HUES6 (cell line): ENCODE data around the gene ZBED4.

ENCODE experiments used
- H3K27ac ChIP-seq: 2 replicates; pipeline ENCODE4 v1.7.0; 2013; ENCODE audit warnings: low read depth, mild to moderate bottlenecking, low read length, inconsistent platforms
- H3K27me3 ChIP-seq: 2 replicates; pipeline ENCODE4 v1.6.1; 2013; ENCODE audit warnings: low read length; ENCODE audit not compliant: control insufficient read depth, insufficient read depth
- H3K36me3 ChIP-seq: 2 replicates; pipeline ENCODE4 v1.6.1; 2013; ENCODE audit warnings: low read length; ENCODE audit not compliant: control insufficient read depth, insufficient read depth
- H3K4me1 ChIP-seq: 2 replicates; pipeline ENCODE4 v1.6.1; 2013; ENCODE audit warnings: low read length; ENCODE audit not compliant: control insufficient read depth, insufficient read depth
- H3K4me3 ChIP-seq: 2 replicates; pipeline ENCODE4 v1.5.1; 2013; ENCODE audit warnings: low read depth, low read length
- H3K9ac ChIP-seq: one replicate; pipeline ENCODE4 v1.6.1; 2013; ENCODE audit warnings: mild to moderate bottlenecking, low read length
- H3K9me3 ChIP-seq: 2 replicates; pipeline ENCODE4 v1.6.1; 2013; ENCODE audit warnings: low read depth, low read length; ENCODE audit not compliant: control insufficient read depth, insufficient read depth

ZBED4 gene

DNA sequence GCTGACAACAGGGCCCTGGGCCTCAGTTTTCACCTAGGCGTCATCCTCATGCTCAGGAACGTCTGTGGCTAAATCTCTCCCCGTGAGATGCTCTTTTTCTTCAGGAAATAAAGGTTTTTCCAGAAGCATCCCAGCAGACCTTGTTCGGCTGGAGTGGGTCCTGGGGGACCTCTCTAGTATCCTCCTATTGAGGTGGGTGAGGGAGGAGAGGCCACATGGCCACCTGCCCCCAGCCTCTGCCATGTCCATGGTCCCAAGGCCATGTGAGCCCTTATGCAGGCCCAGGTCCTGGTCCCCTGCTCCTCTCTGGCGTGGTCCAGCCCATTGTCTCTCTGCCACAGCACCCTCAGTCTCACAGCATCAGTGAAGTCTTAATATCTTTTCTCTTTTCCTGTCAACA, 42.6 kb downstream of the ZBED4 start:
- no peaks in the 10 kb centered on the region for H3K27me3 ChIP-seq
- H3K4me1 ChIP-seq: no peaks in the 10 kb centered on the region
- no peak overlapping the region for H3K4me3 ChIP-seq
- peaks cover 7% of the 10 kb centered on the region; the same call in 1 of the 2 replicates for H3K9me3 ChIP-seq
- no peak overlapping the region for H3K27ac ChIP-seq
- peaks cover 18% of the 10 kb centered on the region for H3K36me3 ChIP-seq
- no peak overlapping the region for H3K9ac ChIP-seq

DNA sequence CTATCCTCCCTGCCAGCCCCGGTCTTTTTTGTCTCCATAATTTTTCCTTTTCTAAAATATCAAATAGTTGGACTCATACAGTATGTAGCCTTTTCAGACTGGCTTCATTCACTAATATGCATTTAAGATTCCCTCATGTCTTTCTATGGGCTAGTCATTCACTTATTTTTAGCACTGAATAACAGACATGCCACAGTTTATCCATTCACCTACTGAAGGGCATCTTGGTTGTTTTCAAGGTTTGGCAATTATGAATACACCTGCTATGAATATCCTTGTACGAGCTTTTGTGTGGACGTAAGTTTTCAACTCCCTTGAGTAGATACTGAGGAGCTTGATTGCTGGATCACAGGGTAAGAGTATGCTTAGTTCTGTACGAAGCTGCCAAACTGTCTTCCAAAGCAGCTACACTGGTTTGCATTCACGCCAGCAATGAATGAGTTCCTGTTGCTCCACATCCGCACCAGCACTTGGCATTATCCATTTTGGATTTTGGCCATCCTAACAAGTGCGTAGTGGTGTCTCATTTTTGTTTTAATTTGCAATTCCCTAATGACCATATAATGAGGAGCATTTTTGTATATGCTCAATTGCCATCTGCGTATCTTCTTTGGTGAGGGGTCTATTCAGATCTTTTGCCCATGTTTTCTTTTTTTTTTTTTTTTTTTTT, 43.5 kb downstream of the ZBED4 start:
- peaks cover 21% of the 10 kb centered on the region for H3K36me3 ChIP-seq
- H3K27me3 ChIP-seq: no peaks in the 10 kb centered on the region
- H3K4me3 ChIP-seq: no peak overlapping the region

GRCh38 chr22:49899530-49899929, 45.9 kb downstream of the ZBED4 start:
- Histone ChIP-seq H3K27ac (no peak overlapping the region), H3K4me1 (no peaks in the 10 kb centered on the region), H3K36me3 (peaks cover 33% of the 10 kb centered on the region), H3K4me3 (no peak overlapping the region), H3K9me3 (peaks cover 13% of the 10 kb centered on the region; the same call in 1 of the 2 replicates), H3K9ac (no peak overlapping the region), H3K27me3 (no peaks in the 10 kb centered on the region)

More for the DNA sequence above, 43.5 kb downstream of the ZBED4 start:
- Histone ChIP-seq H3K9me3 (peaks cover 11% of the 10 kb centered on the region; the same call in 1 of the 2 replicates), H3K27ac (no peak overlapping the region), H3K4me1 (no peaks in the 10 kb centered on the region), H3K9ac (no peak overlapping the region)

DNA sequence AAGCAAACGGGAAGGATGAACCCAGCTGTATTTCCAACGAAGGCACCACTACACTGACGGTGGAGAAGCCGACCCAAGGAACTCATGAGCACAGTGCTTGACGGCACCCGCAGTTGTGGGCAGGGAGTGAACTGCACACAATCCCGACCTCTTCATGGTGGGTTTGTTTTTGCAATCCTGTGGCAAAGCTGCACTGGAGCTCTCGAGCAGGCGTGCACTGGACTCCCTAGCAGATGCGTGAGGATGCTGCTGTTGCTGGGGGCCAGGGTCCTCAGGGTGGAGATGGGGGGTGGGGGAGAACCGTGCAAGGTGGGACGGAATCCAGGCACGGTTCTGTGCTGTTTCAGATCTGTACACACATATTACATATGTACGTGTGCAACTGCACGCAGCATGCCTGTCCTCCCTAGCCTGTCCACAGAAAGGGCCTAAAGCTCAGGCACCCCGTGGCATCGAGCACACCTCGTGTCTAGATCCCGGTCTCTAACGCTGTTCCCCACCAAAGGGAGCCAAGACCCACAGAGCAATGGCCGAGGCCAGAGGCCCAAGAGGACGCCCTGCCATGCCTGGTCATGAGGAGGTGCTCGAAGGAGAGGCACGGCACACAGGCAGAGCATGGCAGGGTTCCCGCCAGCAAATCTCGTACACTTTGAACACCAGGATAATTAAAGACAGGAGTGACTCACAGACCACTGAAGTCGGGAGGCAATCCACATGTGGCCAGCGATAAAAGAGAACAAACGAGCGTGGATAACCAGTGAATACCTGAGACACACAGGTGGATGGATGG, 47.0 kb downstream of the ZBED4 start:
- Histone ChIP-seq H3K9ac (no peak overlapping the region), H3K4me1 (no peaks in the 10 kb centered on the region), H3K9me3 (peaks cover 10% of the 10 kb centered on the region; the same call in 1 of the 2 replicates), H3K36me3 (peaks cover 33% of the 10 kb centered on the region), H3K4me3 (no peak overlapping the region), H3K27ac (no peak overlapping the region), H3K27me3 (no peaks in the 10 kb centered on the region)

DNA sequence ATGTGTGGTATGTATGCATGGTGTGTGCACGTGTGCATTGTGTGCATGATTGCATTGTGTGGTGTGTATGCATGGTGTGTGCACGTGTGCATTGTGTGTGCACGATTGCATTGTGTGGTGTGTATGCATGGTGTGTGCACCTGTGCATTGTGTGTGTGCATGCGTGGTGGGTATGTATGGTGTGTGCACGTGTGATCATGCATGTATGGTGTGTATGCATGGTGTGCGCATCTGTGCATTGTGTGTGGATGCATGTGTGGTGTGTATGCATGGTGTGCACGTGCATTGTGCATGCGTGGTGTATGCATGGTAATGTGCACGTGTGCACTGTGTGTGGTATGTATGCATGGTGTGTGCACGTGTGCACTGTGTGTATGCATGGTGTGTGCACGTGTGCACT, 47.8 kb downstream of the ZBED4 start:
- no peak overlapping the region for H3K4me3 ChIP-seq
- H3K9me3 ChIP-seq: peaks cover 10% of the 10 kb centered on the region; the same call in 1 of the 2 replicates
- peaks cover 33% of the 10 kb centered on the region for H3K36me3 ChIP-seq
- H3K27ac ChIP-seq: no peak overlapping the region
- no peaks in the 10 kb centered on the region for H3K27me3 ChIP-seq
- no peak overlapping the region for H3K9ac ChIP-seq
- no peaks in the 10 kb centered on the region for H3K4me1 ChIP-seq

- H3K36me3 ChIP-seq: peaks cover 46% of the 10 kb centered on the region
- no peaks in the 10 kb centered on the region for H3K4me1 ChIP-seq
- H3K9ac ChIP-seq: no peak overlapping the region
- H3K27ac ChIP-seq: no peak overlapping the region
- no peaks in the 10 kb centered on the region for H3K27me3 ChIP-seq
- H3K9me3 ChIP-seq: peaks cover 10% of the 10 kb centered on the region; the same call in 1 of the 2 replicates
- no peak overlapping the region for H3K4me3 ChIP-seq
These were observed 49.8 kb downstream of the ZBED4 start for GRCh38 chr22:49903322-49904039.

DNA sequence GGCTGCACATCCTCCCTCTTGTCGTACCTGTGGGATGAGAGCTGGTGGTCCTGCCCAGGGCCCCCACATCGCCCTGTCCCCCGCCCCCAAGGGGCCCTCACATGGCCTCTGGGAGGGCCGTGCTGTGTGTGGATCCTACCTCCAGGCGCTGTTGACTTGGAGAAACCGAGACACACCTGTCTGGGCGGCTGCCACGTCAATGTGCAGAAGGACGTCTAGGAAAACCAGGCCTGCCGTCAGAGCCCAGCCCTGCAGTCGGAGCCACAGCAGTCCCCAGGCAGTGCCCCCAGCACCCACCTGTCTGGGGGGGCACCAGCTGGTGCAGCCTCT, 50.4 kb downstream of the ZBED4 start:
- peaks cover 10% of the 10 kb centered on the region; the same call in 1 of the 2 replicates for H3K9me3 ChIP-seq
- no peak overlapping the region for H3K4me3 ChIP-seq
- H3K9ac ChIP-seq: no peak overlapping the region
- no peaks in the 10 kb centered on the region for H3K4me1 ChIP-seq
- peaks cover 49% of the 10 kb centered on the region for H3K36me3 ChIP-seq
- H3K27me3 ChIP-seq: no peaks in the 10 kb centered on the region
- no peak overlapping the region for H3K27ac ChIP-seq

DNA sequence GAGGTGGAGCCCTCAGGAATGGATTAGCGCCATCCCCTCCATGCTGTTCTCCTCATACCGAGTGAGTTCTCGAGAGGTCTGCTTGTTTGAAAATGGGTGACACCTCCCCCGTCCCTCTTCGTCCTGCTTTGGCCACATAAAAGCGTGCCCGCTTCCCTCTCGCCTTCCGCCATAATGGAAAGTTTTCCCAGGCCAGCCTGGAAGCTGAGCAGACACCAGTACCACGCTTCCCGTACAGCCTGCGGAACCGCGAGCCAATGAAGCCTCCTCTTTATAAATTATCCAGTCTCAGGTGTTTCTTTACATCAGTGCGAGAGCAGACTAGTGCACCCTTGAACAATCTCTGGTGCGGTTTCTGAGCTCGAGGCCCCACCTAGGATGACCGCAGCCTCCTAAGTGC, 51.8 kb downstream of the ZBED4 start:
- Histone ChIP-seq H3K27ac (no peak overlapping the region), H3K4me3 (no peak overlapping the region), H3K27me3 (no peaks in the 10 kb centered on the region), H3K4me1 (no peaks in the 10 kb centered on the region), H3K36me3 (peaks cover 55% of the 10 kb centered on the region), H3K9me3 (peaks cover 10% of the 10 kb centered on the region; the same call in 1 of the 2 replicates), H3K9ac (no peak overlapping the region)

GRCh38 chr22:49906071-49906798, 52.6 kb downstream of the ZBED4 start:
- Histone ChIP-seq H3K27me3 (no peaks in the 10 kb centered on the region), H3K9ac (no peak overlapping the region), H3K4me1 (no peaks in the 10 kb centered on the region), H3K27ac (no peak overlapping the region), H3K36me3 (peaks cover 53% of the 10 kb centered on the region), H3K4me3 (no peak overlapping the region), H3K9me3 (peaks cover 10% of the 10 kb centered on the region; the same call in 1 of the 2 replicates)

GRCh38 chr22:49906799-49907290, 53.2 kb downstream of the ZBED4 start:
- H3K9me3 ChIP-seq: peaks cover 6% of the 10 kb centered on the region; the same call in 1 of the 2 replicates

More at GRCh38 chr22:49906799-49907290, 53.2 kb downstream of the ZBED4 start:
- no peak overlapping the region for H3K27ac ChIP-seq
- no peaks in the 10 kb centered on the region for H3K4me1 ChIP-seq
- H3K36me3 ChIP-seq: peaks cover 47% of the 10 kb centered on the region
- no peak overlapping the region for H3K9ac ChIP-seq
- no peak overlapping the region for H3K4me3 ChIP-seq
- no peaks in the 10 kb centered on the region for H3K27me3 ChIP-seq
